C4-2B (cell line): Measurements from ENCODE around the gene RNF5.

Experiments
- ZFX ChIP-seq: fragments of 450-650 bp; IDR thresholded peaks from 2 replicates; pipeline ENCODE4 v1.6.1; 2017
- TF ChIP-seq, protein P1 (sequence below): fragments of 450-650 bp; conservative IDR thresholded peaks from 2 replicates; pipeline ENCODE4 v1.5.1; 2017; ENCODE audit warnings: mild to moderate bottlenecking

DNA sequence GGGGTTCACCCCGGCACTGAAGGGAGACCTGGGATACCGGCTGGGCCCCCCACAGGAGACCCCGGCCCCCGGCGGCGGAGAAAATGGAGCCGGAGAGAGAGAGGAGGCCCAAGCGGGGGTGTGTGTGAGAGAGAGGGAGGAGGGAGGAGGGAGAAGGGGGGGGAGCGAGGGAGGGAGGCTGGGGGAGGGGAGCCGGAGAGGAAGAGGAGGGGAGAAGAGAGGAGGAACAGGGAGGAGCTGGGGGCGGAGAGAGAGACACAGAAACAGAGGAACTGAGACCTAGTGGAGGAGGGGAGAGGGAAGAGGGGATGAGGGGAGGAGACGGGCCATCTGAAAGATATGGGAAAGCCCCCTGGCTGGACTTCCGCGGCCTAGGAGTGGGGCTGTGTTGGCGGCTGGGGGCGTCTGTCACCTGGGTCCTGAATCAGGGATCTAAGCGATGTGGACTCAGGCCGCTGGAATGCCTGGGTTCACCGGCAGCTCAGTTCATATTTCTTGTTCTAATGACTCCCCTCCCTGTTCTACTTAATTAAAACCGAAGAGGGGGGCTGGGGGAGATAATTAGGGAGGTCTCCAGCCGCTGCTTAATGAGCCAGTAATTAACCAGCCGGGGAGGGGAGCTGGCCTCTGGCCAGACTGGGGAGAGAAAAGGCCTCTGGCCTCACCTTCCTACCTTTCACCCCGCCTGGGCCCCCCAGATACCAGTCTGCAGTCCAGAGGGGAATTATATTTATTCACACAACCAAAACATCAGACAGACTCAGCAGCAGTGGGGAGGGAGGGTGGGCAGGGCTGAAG lies 12.0 kb downstream of the RNF5 start, which contains the start of gene PBX2:
- TF ChIP-seq, protein P1, sequence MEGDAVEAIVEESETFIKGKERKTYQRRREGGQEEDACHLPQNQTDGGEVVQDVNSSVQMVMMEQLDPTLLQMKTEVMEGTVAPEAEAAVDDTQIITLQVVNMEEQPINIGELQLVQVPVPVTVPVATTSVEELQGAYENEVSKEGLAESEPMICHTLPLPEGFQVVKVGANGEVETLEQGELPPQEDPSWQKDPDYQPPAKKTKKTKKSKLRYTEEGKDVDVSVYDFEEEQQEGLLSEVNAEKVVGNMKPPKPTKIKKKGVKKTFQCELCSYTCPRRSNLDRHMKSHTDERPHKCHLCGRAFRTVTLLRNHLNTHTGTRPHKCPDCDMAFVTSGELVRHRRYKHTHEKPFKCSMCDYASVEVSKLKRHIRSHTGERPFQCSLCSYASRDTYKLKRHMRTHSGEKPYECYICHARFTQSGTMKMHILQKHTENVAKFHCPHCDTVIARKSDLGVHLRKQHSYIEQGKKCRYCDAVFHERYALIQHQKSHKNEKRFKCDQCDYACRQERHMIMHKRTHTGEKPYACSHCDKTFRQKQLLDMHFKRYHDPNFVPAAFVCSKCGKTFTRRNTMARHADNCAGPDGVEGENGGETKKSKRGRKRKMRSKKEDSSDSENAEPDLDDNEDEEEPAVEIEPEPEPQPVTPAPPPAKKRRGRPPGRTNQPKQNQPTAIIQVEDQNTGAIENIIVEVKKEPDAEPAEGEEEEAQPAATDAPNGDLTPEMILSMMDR = no peak
- no peak for TF ChIP-seq ZFX
